Stomach (tissue), 4 donors: Measurements from ENCODE around the gene NBPF10.
"Not testable (repeated sequence)": the region's sequence is repeated elsewhere in the genome, so short reads cannot be mapped to it uniquely, and the experiment has no call there.

Source experiments
- POLR2A ChIP-seq, 4 donors: fragments of 450-650 bp; IDR thresholded peaks; one replicate each; pipeline ENCODE4 v1.6.1; 2016; ENCODE audit warnings: antibody characterized with exemption in 4 of 4, control low read depth in 2 of 4, mild to moderate bottlenecking in 1 of 4, moderate library complexity in 1 of 4
- POLR2AphosphoS5 ChIP-seq, 3 donors: sonication (generic); formaldehyde crosslinking; IDR thresholded peaks; one replicate each; pipeline ENCODE4 v1.6.1; 2016; ENCODE audit warnings: antibody characterized with exemption in 3 of 3
- TF ChIP-seq, protein P1 (sequence below), 7 experiments: fragments of 450-650 bp in 4 of 7; fragments of 200-600 bp in 3 of 7; sonication (generic) in 3 of 7; IDR thresholded peaks; one replicate each; pipeline ENCODE4 v1.5.1; 2016 to 2019; ENCODE audit warnings: antibody characterized with exemption in 7 of 7, control low read depth in 2 of 7, mild to moderate bottlenecking in 1 of 7

DNA sequence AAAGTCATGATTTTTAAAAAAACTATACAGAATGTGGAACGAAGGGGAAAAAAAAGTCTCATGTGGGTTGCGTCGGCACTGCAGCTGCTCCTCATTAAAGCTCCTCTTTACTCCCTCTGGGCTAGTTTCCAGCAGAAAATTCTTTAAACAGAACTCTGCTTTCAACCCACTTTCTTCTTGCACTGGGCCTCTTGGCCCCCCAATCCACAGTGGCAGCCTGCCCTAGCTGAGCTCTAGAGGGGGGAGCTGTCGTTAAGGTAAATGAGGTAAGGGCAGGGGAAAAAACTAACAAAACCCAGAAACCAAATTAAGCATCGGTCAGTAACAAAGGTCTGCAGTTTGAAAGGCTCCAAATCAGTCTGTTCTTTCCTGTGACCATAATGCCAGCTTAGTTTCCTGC is 29.9 kb upstream of the NBPF10 start:
- TF ChIP-seq, protein P1, sequence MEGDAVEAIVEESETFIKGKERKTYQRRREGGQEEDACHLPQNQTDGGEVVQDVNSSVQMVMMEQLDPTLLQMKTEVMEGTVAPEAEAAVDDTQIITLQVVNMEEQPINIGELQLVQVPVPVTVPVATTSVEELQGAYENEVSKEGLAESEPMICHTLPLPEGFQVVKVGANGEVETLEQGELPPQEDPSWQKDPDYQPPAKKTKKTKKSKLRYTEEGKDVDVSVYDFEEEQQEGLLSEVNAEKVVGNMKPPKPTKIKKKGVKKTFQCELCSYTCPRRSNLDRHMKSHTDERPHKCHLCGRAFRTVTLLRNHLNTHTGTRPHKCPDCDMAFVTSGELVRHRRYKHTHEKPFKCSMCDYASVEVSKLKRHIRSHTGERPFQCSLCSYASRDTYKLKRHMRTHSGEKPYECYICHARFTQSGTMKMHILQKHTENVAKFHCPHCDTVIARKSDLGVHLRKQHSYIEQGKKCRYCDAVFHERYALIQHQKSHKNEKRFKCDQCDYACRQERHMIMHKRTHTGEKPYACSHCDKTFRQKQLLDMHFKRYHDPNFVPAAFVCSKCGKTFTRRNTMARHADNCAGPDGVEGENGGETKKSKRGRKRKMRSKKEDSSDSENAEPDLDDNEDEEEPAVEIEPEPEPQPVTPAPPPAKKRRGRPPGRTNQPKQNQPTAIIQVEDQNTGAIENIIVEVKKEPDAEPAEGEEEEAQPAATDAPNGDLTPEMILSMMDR (IDR thresholded peaks at IDR 0.05) = not testable (repeated sequence)
- not testable (repeated sequence) for TF ChIP-seq POLR2A, POLR2AphosphoS5 (IDR thresholded peaks at IDR 0.05)
